GM21619 (cell line): Measurements from ENCODE around the gene ATP12A.

ENCODE experiments used
- ATAC-seq: cut with Tn5 transposase; IDR thresholded peaks from one replicate; pipeline ENCODE4 v1.9.1; 2021; ENCODE audit not compliant: unreplicated experiment

Gene ATP12A

DNA sequence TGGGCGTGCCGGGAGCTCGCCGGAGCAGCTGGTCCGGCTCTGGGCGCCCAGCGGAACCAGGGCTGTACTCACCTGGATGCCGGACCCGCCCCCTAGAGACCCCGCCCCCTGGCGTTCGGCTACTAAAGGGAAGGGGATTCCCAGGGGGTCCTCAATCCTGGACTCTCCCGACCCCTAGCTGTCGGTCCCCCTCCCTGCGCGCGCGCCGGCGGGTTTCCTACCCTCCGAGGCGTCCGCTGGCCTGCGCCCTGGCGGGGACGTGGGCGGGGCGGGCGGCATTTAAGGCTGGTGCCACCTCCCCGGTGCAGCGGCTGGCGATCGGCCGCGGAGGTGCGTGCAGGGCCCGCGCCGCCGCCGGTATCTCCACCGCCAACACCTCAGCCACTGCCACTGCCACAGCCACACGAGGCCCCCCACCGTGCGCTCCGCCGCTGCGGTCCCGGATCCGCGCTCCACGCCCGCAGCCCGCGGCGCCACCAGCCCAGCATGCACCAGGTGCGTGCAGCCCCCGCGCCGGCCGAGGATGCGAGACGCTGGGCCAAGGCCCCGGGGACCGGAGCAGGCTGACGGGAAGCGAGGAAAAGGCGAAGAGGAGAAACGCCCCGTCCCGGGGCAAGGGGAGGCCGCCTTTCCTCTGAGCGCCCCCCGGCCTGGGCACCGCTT lies at the start of gene ATP12A:
TSS of gene ATP12A (plus strand) at position 151 of the 663 bp plus-strand sequence. CDS start at position 487, 336 bp downstream.
- no peak for ATAC-seq

DNA sequence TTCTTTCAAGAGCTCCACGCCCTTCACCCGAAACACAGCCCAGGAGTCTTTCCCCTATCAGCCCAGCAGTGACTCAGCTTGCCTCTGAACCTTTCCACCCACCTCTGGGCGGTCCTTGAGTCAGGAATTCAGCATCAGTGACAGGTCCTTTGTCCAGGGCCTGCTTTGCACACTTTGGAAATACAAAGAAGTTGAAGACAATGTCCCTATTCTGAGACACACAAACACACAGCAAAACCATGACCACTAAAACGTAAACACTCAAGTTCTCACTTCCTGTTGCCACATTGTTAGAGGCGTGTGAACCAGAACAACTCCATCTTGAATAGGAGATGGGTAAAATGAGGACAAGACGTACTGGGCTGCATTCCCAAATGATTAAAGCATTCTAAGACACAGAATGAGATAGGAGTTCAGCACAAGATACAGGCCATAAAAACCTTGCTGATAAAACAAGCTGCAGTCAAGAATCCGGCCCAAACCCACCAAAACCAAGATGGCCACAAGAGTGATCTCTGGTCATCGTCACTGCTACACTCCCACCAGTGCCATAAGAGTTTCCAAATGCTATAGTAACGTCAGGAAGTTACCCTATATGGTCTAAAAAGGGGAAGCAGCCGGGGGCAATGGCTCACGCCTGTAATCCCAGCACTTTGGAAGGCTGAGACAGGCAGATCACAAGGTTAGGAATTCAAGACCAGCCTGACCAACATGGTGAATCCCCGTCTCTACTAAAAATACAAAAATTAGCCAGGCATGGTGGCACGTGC lies 49.2 kb upstream of the ATP12A start:
- no peak for ATAC-seq

DNA sequence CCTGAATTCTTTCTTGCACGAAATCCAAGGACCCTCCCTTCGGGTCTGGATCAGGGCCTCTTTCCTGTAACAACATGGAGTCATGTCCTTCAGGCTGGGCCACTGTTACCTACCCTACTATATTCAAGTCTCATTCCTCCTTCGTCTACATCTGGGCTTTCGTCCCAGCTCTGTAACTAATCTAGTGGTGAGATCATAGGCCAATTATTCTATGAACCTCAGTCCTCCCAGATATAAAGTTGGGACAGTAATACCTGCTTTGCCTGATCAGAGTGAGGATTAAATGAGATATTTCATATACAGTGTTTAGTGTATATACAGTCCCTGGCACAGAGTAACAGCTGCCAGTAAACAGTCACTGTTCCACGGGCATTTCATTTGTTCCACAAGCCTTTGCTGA lies 48.3 kb upstream of the ATP12A start:
- ATAC-seq, result no peak

GRCh38 chr13:24632382-24633121 lies 47.7 kb upstream of the ATP12A start:
- ATAC-seq, result no peak

GRCh38 chr13:24636776-24637175 lies 43.4 kb upstream of the ATP12A start:
- ATAC-seq, result no peak

- ATAC-seq, result no peak
Measured at GRCh38 chr13:24638096-24638495, 42.1 kb upstream of the ATP12A start.

DNA sequence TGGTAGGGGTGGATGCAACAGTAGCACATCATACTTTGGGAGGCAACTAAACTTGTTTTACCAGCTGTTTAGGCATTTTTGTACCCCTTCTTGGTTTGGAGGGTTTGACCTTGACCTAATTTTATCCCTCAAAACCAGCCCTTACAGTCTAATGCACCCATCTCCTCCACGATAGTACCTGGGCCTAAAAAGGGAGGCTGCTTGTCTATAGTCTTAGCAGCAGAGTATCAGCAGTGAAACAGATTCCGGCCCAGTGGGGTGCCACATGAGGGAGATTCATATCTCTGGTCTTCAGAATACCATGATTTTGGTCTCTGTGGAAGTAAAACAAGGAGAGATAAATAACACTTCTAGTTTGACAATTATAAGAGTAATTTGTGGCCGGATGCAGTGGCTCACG lies 39.5 kb upstream of the ATP12A start:
- ATAC-seq, result no peak

DNA sequence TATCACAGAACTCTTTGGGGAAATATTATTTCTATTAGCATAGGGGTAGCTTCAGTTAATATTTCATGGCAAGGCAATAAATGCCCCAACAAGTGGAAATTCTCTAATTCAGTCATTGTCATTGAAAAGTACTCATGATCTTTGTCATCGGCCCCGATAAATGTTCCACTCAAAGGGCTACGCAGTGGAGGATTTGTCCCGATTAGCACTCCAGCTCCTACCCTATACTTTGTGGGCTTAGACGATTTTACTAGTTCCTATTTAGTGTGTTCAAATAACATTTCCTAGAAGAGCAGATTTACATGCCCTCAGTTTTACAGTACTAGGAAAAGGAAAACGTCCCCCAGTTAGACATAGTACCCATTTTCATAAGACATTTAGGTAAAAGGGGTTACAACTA lies 38.0 kb upstream of the ATP12A start:
- ATAC-seq, result no peak

DNA sequence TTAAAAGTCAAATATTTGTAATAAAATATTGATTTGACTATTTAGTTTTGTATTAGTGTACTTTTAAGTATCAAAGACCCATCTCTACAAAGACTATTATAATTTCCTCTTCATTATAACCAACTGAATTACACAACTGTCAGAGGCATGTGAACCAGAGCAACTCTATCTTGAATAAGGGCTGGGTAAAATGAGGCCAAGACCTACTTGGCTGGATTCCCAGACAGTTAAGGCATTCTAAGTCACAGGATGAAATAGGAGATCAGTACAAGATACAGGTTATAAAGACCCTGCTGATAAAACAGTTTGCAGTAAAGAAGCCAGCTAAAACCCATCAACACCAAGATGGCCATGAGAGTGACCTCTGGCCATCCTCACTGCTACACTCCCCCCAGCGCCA lies 36.2 kb upstream of the ATP12A start:
- no peak for ATAC-seq

- ATAC-seq, result no peak
Measured at GRCh38 chr13:24648271-24648670, 31.9 kb upstream of the ATP12A start.

DNA sequence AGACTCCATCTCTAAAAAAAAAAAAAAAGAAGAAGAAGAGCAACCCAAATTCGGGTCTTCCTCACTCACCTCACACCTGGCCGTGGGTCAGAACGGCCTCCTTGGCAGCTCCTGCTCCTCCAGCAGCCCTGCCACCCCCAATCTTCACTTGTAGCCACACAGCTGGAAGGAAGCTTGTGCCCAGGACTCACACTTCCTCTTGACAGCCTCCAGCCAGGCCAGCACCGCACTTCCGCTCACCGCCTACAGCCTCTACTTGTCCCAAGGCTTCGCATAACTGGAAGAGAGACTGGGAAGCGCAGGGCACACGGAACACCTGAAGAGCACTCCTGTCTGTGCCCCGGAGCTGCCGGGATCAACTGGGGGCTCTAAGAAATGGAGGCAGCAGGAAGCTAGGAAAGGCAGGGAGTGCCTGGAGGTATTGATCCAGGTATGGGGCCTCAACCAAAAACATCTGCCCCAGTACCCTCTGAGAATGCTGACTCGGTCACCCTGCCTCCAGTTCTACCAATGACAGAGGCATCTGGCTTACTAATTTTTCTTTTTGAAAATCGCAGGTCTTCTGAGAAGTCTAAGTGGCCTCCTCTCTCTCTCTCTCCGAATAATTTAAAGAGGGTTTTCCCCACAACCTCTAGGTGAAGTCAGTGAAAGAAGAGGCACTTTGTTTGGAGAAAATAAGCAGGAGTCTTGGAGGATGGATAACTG lies 31.1 kb upstream of the ATP12A start:
- no peak for ATAC-seq

DNA sequence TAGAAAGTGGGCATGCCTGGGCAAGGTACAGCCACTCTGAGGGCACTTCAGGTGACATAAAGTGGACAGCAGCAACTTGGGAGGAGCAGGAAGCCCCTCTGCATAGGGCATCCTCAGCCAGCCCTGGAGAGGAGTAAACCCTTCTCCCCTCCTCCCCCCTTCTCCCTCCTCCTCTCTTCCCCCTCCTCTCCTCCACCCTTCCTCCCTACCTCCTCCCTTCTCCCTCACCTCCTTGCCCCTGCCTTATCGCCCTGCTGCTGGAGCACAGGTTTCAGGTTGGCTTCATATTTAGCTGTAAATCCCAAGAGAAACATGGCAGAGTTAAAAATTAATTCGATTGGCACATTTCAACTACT lies 30.5 kb upstream of the ATP12A start:
- no peak for ATAC-seq

- no peak for ATAC-seq
Measured at GRCh38 chr13:24650161-24650560, 30.0 kb upstream of the ATP12A start.

- no peak for ATAC-seq
Measured at GRCh38 chr13:24651718-24652345, 28.4 kb upstream of the ATP12A start.

- no peak for ATAC-seq
Measured at GRCh38 chr13:24652359-24652758, 27.8 kb upstream of the ATP12A start.

- no peak for ATAC-seq
Measured at GRCh38 chr13:24654741-24655140, 25.5 kb upstream of the ATP12A start.

- no peak for ATAC-seq
Measured at GRCh38 chr13:24659239-24659638, 21.0 kb upstream of the ATP12A start.

- no peak for ATAC-seq
Measured at GRCh38 chr13:24660023-24660741, 20.0 kb upstream of the ATP12A start.

DNA sequence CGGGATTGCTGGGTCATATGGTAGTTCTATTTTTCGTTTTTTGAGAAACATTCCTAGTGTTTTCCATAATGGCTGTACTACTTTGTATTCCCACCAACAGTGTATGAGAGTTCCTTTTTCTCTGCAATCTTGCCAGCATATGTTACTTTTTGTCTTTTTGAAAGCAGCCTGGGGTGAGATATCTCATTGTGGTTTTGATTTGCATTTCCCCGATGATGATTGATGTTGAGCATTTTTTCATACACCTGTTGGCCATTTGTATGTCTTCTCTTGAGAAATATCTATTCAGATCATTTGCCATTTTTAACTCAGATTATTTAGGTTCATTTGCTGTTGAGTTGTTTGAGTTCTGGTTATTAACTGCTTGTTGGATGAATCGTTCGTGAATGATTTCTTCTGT lies 18.5 kb upstream of the ATP12A start:
- no peak for ATAC-seq
